ENCODE data around the gene FMNL1. TPM values are rescaled to one million over a fixed set of nuclear protein-coding genes. Genes with fewer than 3 reads are reported as not detected.

FMNL1 gene
- polyA plus RNA-seq, 3 donors: 23.8 to 826 (median 24.8) TPM

- Mint-ChIP-seq H3K27me3 (ENCODE audit: low read depth in 3 of 3) (peaks cover 0 to 4% (median 0%) of the 10 kb centered on the region in 3 donors), H3K4me1 (peaks cover 96% of the 10 kb centered on the region), H3K9me3 (peaks cover 0 to 1% (median 0%) of the 10 kb centered on the region in 7 donors), H3K36me3 (peaks cover 64 to 74% of the 10 kb centered on the region in 2 donors), H3K4me3 (peak overlapping the region; percentile 21 to 65), H3K27ac (peak overlapping the region; percentile 98 to 100 (median 100))
- Histone ChIP-seq H3K79me2 (ENCODE audit: insufficient read depth, low read length) (peaks cover 97% of the 10 kb centered on the region), H3K9ac (ENCODE audit: insufficient read depth, low read length, poor library complexity, severe bottlenecking) (peak overlapping the region; percentile 91), H2AFZ (ENCODE audit: insufficient read depth, low read depth, low read length, poor library complexity, severe bottlenecking) (no peak overlapping the region), H3K27me3 (ENCODE audit: control insufficient read depth in 2 of 2, insufficient read depth in 2 of 2, low read length in 2 of 2) (no peaks in the 10 kb centered on the region), H3K27ac (ENCODE audit: low read depth in 1 of 2, low read length in 2 of 2) (peak overlapping the region; percentile 93 to 99), H3K9me3 (replicated peaks in 1 of 2; ENCODE audit: control insufficient read depth in 1 of 2, insufficient read depth in 1 of 2, low read length in 2 of 2) (no peaks in the 10 kb centered on the region), H3K4me2 (replicated peaks; ENCODE audit: extremely low read depth, low read length, poor library complexity, severe bottlenecking) (peak overlapping the region; percentile 98), H3K4me1 (ENCODE audit: control insufficient read depth in 1 of 2, insufficient read depth in 2 of 2, low read length in 2 of 2) (peaks cover 95 to 97% of the 10 kb centered on the region in 2 donors), H3K4me3 (replicated peaks in 1 of 3; ENCODE audit: low read depth in 2 of 3, low read length in 3 of 3) (peak overlapping the region in 1 of 3 experiments; percentile 71), H4K20me1 (ENCODE audit: insufficient read depth, low read length) (peaks cover 63% of the 10 kb centered on the region), H3K36me3 (replicated peaks in 1 of 2; ENCODE audit: control insufficient read depth in 1 of 2, insufficient read depth in 2 of 2, low read length in 2 of 2) (peaks cover 35 to 40% of the 10 kb centered on the region in 2 donors)
- peak in 1 of 3 donors; percentile 5 for DNase-seq
- intact Hi-C loops (cut with micrococcal nuclease): no loop called here
- WGBS (ENCODE audit: insufficient coverage): 92% methylated on average over 2 of the region's 4 CpGs
- no peak for TF ChIP-seq CTCF (IDR thresholded peaks at IDR 0.05)
Measured at GRCh38 chr17:45230410-45230786, 8.7 kb downstream of the FMNL1 start.

- Histone ChIP-seq H4K20me1 (ENCODE audit: insufficient read depth, low read length) (peaks cover 67% of the 10 kb centered on the region), H3K4me1 (ENCODE audit: control insufficient read depth in 1 of 2, insufficient read depth in 2 of 2, low read length in 2 of 2) (peaks cover 95 to 97% of the 10 kb centered on the region in 2 donors), H3K4me3 (replicated peaks in 1 of 3; ENCODE audit: low read depth in 2 of 3, low read length in 3 of 3) (peak overlapping the region in 1 of 3 experiments; percentile 71), H3K27ac (ENCODE audit: low read depth in 1 of 2, low read length in 2 of 2) (peak overlapping the region; percentile 93 to 99), H3K79me2 (ENCODE audit: insufficient read depth, low read length) (peaks cover 97% of the 10 kb centered on the region), H3K27me3 (ENCODE audit: control insufficient read depth in 2 of 2, insufficient read depth in 2 of 2, low read length in 2 of 2) (no peaks in the 10 kb centered on the region), H3K36me3 (replicated peaks in 1 of 2; ENCODE audit: control insufficient read depth in 1 of 2, insufficient read depth in 2 of 2, low read length in 2 of 2) (peaks cover 40 to 45% of the 10 kb centered on the region in 2 donors), H3K4me2 (replicated peaks; ENCODE audit: extremely low read depth, low read length, poor library complexity, severe bottlenecking) (peak overlapping the region; percentile 98), H3K9me3 (replicated peaks in 1 of 2; ENCODE audit: control insufficient read depth in 1 of 2, insufficient read depth in 1 of 2, low read length in 2 of 2) (no peaks in the 10 kb centered on the region), H2AFZ (ENCODE audit: insufficient read depth, low read depth, low read length, poor library complexity, severe bottlenecking) (no peak overlapping the region), H3K9ac (ENCODE audit: insufficient read depth, low read length, poor library complexity, severe bottlenecking) (peak overlapping the region; percentile 91)
- peaks cover 0 to 1% (median 0%) of the 10 kb centered on the region in 7 donors for H3K9me3 Mint-ChIP-seq
- intact Hi-C loops (cut with micrococcal nuclease): no loop called here
- no peak for TF ChIP-seq CTCF (IDR thresholded peaks at IDR 0.05)
- H3K27me3 Mint-ChIP-seq (ENCODE audit: low read depth in 3 of 3): peaks cover 0 to 4% (median 3%) of the 10 kb centered on the region in 3 donors
- H3K27ac Mint-ChIP-seq: peak overlapping the region; percentile 98 to 100 (median 100)
- peaks cover 66 to 75% of the 10 kb centered on the region in 2 donors for H3K36me3 Mint-ChIP-seq
- 75% methylated on average over 4 of the region's 12 CpGs for WGBS (ENCODE audit: insufficient coverage)
- peak in 2 of 3 donors; percentile 61 to 64 for DNase-seq
- H3K4me3 Mint-ChIP-seq: peak overlapping the region in 1 of 2 donors; percentile 65
- H3K4me1 Mint-ChIP-seq: peaks cover 96% of the 10 kb centered on the region
Measured at GRCh38 chr17:45230787-45231480, 9.2 kb downstream of the FMNL1 start.

Measured in CD14-positive monocyte (primary cell).